Panc1 (cell line): ENCODE measurements around the gene OR10H3. TPM values are rescaled to one million over a fixed set of nuclear protein-coding genes. Genes with fewer than 3 reads are reported as not detected.

Experiments used
- ATAC-seq: fragments of 200-7000 bp; cut with Tn5 transposase; 2 replicates; pipeline ENCODE4 v1.9.1; 2020; ENCODE audit warnings: mild to moderate bottlenecking, moderate library complexity
- BruUV-seq: library from RNA; stranded (reverse); fragments of 400-500 nt; replicated peaks from 2 replicates; lab custom pipeline; 2021; lab: Mats Ljungman, UMichigan
- CTCF ChIA-PET: fragments of 300-600 bp; sonication (Branson Sonifier 250); formaldehyde crosslinking; loops from one replicate; lab custom pipeline; 2022; ENCODE audit warnings: antibody characterized with exemption; lab: Charles Lee
- POLR2A ChIA-PET: fragments of 300-600 bp; sonication (Branson Sonifier 250); formaldehyde crosslinking; loops from one replicate; lab custom pipeline; 2022; ENCODE audit warnings: antibody characterized with exemption; lab: Charles Lee
- DNase-seq: peaks from one replicate; pipeline ENCODE4 v3.0.0-alpha.2; 2010; ENCODE audit warnings: low read depth, low spot score
- H3K27ac ChIP-seq: 2 replicates; pipeline ENCODE4 v1.5.1; 2011; ENCODE audit warnings: mild to moderate bottlenecking, low read length, inconsistent platforms
- H3K27me3 ChIP-seq: fragments of 200-500 bp; sonication (Bioruptor generic); 2 replicates; pipeline ENCODE4 v1.6.0; 2014; ENCODE audit warnings: low read length, inconsistent platforms; ENCODE audit not compliant: control insufficient read depth, insufficient read depth
- H3K36me3 ChIP-seq: fragments of 200-500 bp; sonication (Bioruptor generic); 2 replicates; pipeline ENCODE4 v1.5.1; 2014; ENCODE audit warnings: inconsistent platforms, mild to moderate bottlenecking, low read length, moderate library complexity; ENCODE audit not compliant: control insufficient read depth, insufficient read depth
- H3K4me1 ChIP-seq: 2 replicates; pipeline ENCODE4 v1.5.1; 2011; ENCODE audit warnings: inconsistent platforms, mild to moderate bottlenecking, low read length, moderate library complexity; ENCODE audit not compliant: control insufficient read depth, insufficient read depth
- H3K4me3 ChIP-seq, 2 experiments: 2 replicates each; pipeline ENCODE4 v1.5.1; 2011 to 2012; ENCODE audit warnings: low read depth in 2 of 2, low read length in 2 of 2, mild to moderate bottlenecking in 2 of 2, inconsistent platforms in 1 of 2, moderate library complexity in 1 of 2
- H3K9me3 ChIP-seq: fragments of 200-500 bp; sonication (Bioruptor generic); 2 replicates; pipeline ENCODE4 v1.5.1; 2014; ENCODE audit warnings: low read depth, mild to moderate bottlenecking, inconsistent platforms, low read length, moderate library complexity; ENCODE audit not compliant: control insufficient read depth, insufficient read depth
- POLR2AphosphoS5 ChIP-seq: IDR thresholded peaks from 2 replicates; pipeline ENCODE4 v1.6.1; 2012; ENCODE audit warnings: mild to moderate bottlenecking, low read depth, low read length, moderate library complexity
- SIN3A ChIP-seq: IDR thresholded peaks from 2 replicates; pipeline ENCODE4 v1.6.1; 2012; ENCODE audit warnings: low read depth, mild to moderate bottlenecking, low read length, moderate library complexity, borderline replicate concordance; ENCODE audit not compliant: insufficient read depth
- TCF7L2 ChIP-seq: IDR thresholded peaks from 2 replicates; pipeline ENCODE4 v1.6.1; 2011; ENCODE audit warnings: mild to moderate bottlenecking, low read depth, low read length, inconsistent platforms
- in situ Hi-C: cut with HindIII; loops from 2 replicates; pipeline ENCODE4 v1.10.0; 2016; ENCODE audit warnings: low sequenced_read_pairs, low pct_unique_long_range_greater_than_20kb
- intact Hi-C: fragments of 100-400 bp; cut with micrococcal nuclease; formaldehyde crosslinking; loops from one replicate; pipeline ENCODE4 v1.10.0; 2022; ENCODE audit not compliant: unreplicated experiment
- total RNA-seq: library from RNA; stranded (reverse); gene quantifications from one replicate; pipeline ENCODE4 v1.2.1, GENCODE V29; 2021; ENCODE audit not compliant: unreplicated experiment
- TF ChIP-seq, protein P1 (sequence below): fragments of 450-650 bp; IDR thresholded peaks from 2 replicates; pipeline ENCODE4 v1.5.1; 2017; ENCODE audit warnings: mild to moderate bottlenecking
- TF ChIP-seq, protein P2 (sequence below), 2 experiments: IDR thresholded peaks; 2 replicates each; pipeline ENCODE4 v1.6.1; 2011 to 2012; ENCODE audit warnings: low read depth in 2 of 2, control low read depth in 1 of 2, low read length in 1 of 2, mild to moderate bottlenecking in 1 of 2, moderate library complexity in 1 of 2; ENCODE audit not compliant: insufficient read depth in 1 of 2

The OR10H3 gene
- total RNA-seq, 1 experiment from 2014 or later = not detected

DNA sequence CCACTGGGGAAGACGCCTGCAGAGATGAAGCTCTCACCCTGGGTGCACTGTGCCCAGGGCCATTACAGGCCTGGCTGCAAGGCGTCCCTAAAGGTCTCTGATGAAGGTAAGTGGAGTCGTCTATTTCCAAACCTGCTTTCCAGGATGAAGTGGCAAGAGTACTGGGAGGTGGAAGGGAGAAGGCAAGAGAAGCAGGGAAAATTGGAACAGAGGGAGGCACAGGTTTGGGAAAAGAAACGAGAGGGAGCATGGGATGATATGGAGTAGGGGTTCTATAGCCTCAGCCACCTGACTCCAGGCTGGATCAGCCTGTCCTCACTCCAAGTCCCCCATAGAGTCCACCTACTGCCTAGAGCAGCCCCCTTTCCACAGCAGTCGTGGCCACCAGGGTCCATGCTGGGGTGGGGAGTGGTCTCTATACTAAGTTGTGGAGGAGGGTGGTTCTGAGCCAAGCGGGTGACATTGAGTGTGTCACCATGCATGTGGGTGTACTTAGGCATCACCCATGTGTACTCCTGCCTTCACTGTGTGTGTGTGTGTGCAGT is 49.9 kb downstream of the OR10H3 start, which contains the start of gene OR10H5:
OR10H5 (plus strand) TSS at position 51 of the 545 bp plus-strand sequence. CDS start 6,388 bp downstream, outside the sequence.
- ATAC-seq (no peak), DNase-seq (no peak)
- H3K27me3 ChIP-seq = no peaks in the 10 kb centered on the region
- in situ Hi-C loops = no loop called here
- intact Hi-C loops = no loop called here
- ChIA-PET CTCF (no interaction called here), POLR2A (no interaction called here)
- BruUV-seq = no TSS peak
- TF ChIP-seq, protein P1, sequence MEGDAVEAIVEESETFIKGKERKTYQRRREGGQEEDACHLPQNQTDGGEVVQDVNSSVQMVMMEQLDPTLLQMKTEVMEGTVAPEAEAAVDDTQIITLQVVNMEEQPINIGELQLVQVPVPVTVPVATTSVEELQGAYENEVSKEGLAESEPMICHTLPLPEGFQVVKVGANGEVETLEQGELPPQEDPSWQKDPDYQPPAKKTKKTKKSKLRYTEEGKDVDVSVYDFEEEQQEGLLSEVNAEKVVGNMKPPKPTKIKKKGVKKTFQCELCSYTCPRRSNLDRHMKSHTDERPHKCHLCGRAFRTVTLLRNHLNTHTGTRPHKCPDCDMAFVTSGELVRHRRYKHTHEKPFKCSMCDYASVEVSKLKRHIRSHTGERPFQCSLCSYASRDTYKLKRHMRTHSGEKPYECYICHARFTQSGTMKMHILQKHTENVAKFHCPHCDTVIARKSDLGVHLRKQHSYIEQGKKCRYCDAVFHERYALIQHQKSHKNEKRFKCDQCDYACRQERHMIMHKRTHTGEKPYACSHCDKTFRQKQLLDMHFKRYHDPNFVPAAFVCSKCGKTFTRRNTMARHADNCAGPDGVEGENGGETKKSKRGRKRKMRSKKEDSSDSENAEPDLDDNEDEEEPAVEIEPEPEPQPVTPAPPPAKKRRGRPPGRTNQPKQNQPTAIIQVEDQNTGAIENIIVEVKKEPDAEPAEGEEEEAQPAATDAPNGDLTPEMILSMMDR = no peak
- TF ChIP-seq POLR2AphosphoS5 (no peak), SIN3A (no peak), TCF7L2 (no peak)
- TF ChIP-seq, protein P2, sequence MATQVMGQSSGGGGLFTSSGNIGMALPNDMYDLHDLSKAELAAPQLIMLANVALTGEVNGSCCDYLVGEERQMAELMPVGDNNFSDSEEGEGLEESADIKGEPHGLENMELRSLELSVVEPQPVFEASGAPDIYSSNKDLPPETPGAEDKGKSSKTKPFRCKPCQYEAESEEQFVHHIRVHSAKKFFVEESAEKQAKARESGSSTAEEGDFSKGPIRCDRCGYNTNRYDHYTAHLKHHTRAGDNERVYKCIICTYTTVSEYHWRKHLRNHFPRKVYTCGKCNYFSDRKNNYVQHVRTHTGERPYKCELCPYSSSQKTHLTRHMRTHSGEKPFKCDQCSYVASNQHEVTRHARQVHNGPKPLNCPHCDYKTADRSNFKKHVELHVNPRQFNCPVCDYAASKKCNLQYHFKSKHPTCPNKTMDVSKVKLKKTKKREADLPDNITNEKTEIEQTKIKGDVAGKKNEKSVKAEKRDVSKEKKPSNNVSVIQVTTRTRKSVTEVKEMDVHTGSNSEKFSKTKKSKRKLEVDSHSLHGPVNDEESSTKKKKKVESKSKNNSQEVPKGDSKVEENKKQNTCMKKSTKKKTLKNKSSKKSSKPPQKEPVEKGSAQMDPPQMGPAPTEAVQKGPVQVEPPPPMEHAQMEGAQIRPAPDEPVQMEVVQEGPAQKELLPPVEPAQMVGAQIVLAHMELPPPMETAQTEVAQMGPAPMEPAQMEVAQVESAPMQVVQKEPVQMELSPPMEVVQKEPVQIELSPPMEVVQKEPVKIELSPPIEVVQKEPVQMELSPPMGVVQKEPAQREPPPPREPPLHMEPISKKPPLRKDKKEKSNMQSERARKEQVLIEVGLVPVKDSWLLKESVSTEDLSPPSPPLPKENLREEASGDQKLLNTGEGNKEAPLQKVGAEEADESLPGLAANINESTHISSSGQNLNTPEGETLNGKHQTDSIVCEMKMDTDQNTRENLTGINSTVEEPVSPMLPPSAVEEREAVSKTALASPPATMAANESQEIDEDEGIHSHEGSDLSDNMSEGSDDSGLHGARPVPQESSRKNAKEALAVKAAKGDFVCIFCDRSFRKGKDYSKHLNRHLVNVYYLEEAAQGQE (IDR thresholded peaks at IDR 0.05; ENCODE audit: insufficient read depth in 1 of 2, low read depth in 2 of 2, low read length in 1 of 2) = no peak
- H3K36me3 ChIP-seq = no peaks in the 10 kb centered on the region
- no peak within 1 kb of the TSS for H3K27ac ChIP-seq
- H3K4me1 ChIP-seq = no peaks in the 10 kb centered on the region
- H3K9me3 ChIP-seq = no peaks in the 10 kb centered on the region
- no peak within 1 kb of the TSS for H3K4me3 ChIP-seq

DNA sequence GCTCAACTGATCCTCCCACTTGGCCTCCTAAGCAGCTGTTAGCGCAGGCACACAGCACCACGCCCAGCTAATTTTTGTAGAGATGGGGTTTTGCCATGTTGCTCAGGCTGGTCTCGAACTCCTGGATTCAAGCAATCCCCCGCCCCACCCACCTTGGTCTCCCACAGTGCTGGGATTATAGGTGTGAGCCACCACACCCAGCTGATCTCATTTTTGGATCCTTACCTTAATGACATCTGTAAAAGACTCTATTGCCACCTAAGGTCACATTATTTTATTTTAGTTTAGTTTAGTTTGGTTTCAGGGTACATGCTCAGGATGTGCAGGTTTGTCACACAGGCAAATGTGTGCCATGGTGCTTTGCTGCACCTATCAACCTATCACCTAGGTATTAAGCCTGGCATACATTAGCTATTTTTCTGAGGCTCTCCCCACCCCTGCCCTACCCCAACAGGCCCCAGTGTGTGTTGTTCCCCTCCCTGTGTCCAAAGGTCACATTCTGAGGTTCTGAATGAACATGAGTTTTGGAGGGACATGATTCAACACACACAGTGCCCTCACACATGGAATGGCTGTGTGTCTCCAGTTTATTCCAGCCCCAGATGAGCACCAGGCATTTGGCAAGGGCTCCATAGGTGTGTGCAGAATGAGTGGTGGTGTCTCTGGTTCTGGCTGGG is 50.9 kb downstream of the OR10H3 start:
- intact Hi-C loops = no loop called here

More for the DNA sequence above, 50.9 kb downstream of the OR10H3 start:
- H3K27me3 ChIP-seq = no peaks in the 10 kb centered on the region
- no peak for TF ChIP-seq POLR2AphosphoS5
- TF ChIP-seq, protein P1 = no peak
- TF ChIP-seq SIN3A = no peak
- TF ChIP-seq, protein P2 (IDR thresholded peaks at IDR 0.05; ENCODE audit: insufficient read depth in 1 of 2, low read depth in 2 of 2, low read length in 1 of 2) = no peak
- no peak for TF ChIP-seq TCF7L2
- no peaks in the 10 kb centered on the region for H3K4me1 ChIP-seq
- no peaks in the 10 kb centered on the region for H3K9me3 ChIP-seq
- no peak for DNase-seq
- H3K4me3 ChIP-seq = no peak overlapping the region
- no peak overlapping the region for H3K27ac ChIP-seq
- in situ Hi-C loops = no loop called here
- H3K36me3 ChIP-seq = no peaks in the 10 kb centered on the region
- ChIA-PET POLR2A (no interaction called here), CTCF (interaction anchor here (0.7 kb wide), 1 partner anchor 229 kb away, joined by 3 read pairs; no protein-coding TSS in a partner anchor)
- BruUV-seq = no TSS peak
- ATAC-seq = no peak
